HK-2 (cell line): Measurements from ENCODE around the gene AFAP1L2.
"Not testable (repeated sequence)": the region's sequence is repeated elsewhere in the genome, so short reads cannot be mapped to it uniquely, and the experiment has no call there.

Experiments used
- DNase-seq: peaks from one replicate; pipeline ENCODE4 v3.0.0-alpha.2; 2018; ENCODE audit not compliant: unreplicated experiment

Gene AFAP1L2

GRCh38 chr10:114359041-114359952 is 45.0 kb downstream of the AFAP1L2 start:
- no peak for DNase-seq

- DNase-seq: no peak
Observed at GRCh38 chr10:114357515-114357996, 46.7 kb downstream of the AFAP1L2 start.

DNA sequence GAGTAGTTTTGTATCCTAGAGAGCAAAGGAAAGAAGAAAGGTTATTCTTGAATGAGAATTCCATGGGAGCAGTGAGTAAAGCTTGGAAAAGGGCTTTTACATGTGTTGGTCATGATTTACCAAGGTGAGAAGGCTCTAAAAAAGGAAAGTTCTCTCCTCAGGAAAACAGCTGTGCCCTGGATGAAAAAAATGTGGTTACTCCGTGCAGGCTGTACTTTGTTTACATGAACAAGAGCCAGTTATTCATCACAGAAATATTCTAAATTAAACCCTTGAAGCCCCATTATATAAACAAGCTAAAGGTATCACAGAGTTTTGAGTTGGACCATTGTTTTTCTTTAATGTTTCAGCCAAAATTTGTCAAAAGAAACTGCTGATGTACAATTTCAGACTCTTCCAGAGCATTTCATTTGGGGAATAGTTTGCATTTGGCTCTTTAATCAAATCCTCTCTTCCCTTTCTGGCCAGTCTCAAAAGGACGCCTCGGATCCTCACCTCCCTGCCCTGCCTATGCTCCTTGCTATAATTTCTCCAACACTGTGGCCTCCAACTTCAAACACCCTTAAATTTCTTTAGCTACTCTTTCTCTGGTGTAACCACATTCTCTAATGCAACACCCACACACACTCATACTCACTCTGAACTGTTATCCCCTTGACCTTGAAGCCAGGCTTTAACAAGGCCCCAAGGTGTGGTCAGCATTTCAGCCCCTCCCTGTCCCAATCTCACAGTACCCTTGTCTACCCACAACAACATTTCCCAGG is 47.4 kb downstream of the AFAP1L2 start:
- DNase-seq: no peak

GRCh38 chr10:114356126-114356525 is 48.2 kb downstream of the AFAP1L2 start:
- no peak for DNase-seq

DNA sequence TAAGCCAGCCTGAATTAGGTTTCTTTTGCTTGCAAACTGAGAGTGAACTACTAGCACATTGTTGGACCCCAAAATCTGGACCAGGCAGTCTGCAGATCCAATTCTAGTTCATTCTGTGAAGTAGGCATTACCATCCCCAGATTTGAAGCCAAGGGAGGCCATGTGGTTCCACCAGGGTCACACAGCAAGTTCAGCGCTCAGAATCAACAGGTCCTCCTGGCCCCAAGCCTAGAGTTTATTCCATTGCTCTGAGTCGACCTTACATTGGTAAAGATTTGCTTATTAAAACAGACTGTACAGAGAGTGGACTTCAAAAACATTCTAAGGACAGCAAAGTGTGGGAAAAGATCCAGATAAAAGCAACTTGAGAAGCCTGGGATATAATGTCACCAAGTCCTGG is 50.9 kb downstream of the AFAP1L2 start:
- no peak for DNase-seq

- no peak for DNase-seq
Observed at GRCh38 chr10:114352653-114353298, 51.5 kb downstream of the AFAP1L2 start.

DNA sequence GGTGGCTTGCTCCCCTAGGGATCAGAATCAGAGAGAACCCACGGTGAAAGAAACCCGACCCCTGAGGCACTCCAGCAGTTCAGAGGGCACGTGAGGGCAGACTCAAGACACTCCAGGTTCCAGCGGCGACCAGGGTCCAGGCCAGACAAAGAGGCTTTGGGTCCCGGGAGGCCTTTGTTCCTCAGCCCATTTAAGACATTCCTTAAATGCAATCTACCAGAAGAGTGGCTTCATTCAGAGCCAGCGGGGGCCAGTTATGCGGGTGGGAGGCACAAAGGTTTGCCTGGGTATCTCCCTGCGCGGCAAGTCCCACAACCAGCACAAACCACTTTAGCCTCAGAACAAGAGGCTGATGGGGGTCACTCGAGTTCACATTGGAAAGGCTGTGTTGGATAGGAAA is 53.6 kb downstream of the AFAP1L2 start:
- DNase-seq: no peak

DNA sequence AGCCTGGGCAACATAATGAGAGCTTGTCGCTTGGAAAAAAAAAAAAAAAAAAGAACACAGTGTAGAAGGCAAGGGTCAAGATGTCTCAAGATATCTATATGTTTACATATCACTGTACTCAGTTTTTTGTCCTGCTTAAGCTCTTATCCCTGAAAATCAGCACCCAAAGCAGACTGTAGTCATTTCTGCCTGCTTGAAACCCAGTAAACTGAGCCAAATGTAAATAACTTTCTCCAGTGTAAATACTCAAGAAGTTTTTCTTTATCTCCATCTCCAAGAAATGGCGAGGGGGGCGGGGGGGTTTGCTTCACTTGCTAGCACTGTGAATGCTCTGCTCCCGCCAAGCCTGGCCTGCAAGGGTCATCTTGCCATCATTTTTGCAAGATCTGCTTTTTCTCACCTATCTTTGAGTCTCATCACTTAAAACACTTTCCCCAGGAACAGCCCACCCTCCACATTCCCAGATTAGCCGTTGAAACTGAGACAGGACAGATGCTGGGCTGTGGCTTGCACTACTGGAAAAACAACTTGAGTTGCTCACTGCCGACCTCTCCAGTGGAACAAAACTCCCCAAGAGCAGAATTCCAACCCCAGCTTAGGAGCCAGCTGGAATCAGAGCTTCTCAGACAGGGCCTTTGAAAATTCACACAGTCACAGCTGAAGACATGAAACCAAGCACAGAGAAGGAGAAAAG is 54.6 kb downstream of the AFAP1L2 start:
- DNase-seq: no peak

DNA sequence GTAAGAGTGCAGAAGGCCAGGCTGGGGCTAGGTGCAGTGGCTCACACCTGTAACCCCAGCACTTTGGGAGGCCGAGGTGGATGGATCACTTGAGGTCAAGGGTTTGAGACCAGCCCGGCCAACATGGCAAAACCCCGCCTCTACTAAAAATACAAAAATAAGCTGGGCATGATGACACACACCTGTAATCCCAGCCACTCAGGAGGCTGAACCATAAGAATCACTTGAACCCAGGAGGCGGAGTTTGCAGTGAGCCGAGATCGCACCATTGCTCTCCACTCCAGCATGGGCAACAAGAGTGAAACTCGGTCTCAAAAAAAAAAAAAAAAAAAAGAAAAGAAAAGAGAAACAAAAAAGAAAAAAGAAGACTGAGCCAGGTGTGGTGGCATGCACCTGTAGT is 55.2 kb downstream of the AFAP1L2 start:
- not testable (repeated sequence) for DNase-seq

DNA sequence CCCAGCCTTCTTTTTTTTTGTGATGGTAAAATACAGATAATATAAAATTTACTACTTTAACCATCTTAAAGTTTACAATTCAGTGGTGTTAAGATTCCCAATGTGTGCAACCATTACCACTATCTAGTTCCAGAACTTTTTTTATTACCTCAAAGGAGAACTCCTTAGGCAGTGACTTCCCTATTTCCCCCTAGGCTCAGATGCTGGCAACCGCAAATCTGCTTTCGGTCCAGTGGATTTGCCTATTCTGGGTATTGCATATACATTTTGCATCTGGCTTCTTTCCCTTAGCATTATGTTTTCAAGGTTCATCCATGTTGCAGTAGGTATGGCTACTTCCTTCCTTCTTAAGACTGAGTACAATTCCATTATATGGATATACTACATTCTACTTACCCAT is 56.5 kb downstream of the AFAP1L2 start:
- no peak for DNase-seq

DNA sequence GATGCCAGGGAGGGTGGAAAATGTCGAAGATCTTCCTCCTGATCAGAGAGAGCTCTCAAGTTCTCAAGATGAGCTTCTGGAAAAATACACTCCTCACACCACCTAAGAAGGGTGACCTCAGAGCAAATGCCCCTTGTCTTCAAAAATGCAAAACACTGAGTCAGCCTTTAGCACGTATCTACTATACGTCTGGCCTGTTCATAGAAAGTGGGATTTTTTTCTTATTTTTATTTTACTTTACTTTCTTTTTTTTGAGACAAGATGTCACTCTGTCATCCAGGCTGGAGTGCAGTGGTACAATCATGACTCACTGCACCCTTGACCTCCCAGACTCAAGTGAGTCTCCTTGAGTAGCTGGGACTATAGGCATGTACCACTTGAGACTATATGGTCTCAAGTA is 57.1 kb downstream of the AFAP1L2 start:
- no peak for DNase-seq

DNA sequence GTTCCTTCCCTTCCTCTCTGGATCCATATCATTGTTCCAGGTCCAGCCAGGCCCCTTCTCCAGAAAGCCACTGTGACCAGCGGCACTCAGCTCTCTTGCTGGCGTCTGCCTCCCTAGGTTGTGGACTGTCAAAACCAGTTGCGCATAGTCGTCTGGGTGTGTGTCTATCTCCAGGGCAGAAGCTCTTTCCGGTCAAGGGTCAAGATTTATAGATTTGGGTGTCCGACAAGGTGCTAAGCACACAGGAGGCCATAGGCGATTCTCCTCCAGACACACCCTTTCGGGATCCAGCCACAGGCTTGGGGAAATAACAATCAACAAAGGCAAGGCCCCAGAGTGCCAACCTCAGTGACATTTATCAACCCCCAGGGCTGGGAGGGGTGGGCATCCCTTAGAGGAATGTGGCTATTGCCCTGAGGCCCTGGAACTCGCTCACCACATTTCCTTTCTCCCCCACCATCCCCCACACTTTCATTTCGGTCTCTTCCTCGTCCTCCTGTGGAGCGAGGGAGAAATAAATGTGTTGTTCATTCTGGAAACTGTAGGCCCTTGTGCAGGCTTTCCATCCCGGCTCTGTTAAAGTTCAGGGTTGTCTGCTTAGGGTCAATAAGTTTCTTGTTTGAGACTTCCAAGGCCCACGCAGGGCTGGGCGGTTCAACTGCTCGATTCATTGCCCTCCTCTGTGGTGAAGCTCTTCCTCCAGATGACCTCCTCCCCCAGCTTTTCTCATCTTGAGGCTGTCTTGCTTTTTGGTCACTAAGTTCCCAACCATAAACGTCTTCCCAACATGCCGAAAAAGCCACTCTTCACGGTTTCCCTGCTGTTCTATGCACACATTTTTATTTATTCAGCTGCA is 57.9 kb downstream of the AFAP1L2 start:
- no peak for DNase-seq

DNA sequence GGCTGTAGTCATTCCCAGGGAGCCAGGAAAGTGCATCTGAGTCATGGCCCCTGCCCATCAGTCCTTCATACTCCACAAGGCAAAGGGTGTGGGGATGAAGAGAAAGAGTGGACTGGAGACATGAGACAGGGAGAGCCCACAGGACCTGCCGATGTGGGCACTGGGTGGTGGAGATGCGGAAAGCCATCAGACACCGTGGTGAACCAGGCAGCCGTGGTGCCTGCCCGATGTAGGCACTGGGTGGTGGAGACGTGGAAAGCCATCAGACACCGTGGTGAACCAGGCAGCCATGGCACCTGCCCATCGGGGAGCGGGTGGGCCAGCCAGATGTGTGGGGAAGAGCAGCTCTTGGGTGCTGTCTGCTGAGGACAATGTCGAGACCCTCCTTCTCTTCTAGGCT is 58.6 kb downstream of the AFAP1L2 start:
- no peak for DNase-seq

DNA sequence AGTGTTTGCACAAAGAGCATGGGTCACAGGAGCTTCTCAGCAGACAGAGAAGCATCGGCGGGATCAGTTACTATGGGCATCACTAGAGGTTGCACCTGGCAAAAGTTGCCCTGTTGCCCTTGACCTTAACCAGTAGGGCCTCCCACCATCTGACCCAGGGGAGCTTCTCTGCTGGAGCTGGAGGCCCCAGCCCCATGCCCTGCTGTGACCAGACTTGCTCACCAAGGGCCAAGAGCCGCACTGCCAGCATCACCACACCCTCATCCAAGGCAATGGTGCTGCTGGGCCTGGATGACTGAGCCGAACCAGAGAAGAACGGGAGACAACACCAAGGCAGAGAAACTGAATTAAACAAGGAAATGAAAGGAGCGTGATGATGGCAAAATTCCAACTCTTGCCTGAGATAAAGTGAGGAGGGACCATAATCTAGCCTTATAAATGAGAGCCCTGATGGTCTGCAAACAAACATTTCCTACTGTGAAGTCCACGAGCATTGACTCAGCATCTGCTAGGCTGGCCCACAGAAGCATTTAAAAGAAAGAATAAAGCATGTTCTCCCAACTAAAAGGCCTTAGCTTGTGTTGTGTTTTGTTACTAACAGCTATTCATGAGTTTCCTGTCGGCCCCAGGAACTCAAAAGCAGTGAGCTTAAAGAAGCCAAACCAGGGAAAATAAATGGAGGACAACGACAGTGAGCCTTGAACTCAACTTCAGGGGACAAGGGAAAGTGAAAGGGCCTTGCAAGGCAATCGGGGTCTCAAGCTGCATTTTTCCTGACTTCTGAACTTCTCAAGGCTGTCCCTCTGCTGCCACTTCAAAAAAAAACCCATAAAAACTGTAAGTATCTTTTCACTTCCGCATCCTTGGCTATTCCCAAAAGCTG is 60.4 kb downstream of the AFAP1L2 start:
- no peak for DNase-seq

DNA sequence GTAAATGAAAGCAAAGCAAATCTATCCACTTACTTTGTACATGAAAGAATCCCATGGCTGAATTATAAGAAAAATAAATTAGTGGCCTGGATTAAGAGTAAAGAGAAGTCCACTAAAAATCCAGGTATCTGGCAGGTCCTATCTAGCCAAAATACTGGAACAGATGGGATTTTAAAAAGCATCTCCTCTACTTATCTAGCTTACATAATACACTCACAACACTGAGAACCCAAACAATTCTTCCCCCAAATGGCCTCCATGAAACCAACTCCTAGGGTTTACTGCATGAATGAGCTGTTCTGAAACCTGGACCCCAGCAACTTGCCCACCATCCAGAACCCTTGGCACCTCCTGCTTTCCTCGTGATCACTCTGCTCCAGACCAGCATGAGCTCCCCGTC is 61.3 kb downstream of the AFAP1L2 start:
- DNase-seq: no peak

GRCh38 chr10:114340816-114341215 is 63.5 kb downstream of the AFAP1L2 start:
- no peak for DNase-seq

- DNase-seq: no peak
Observed at GRCh38 chr10:114337510-114338462, 66.5 kb downstream of the AFAP1L2 start.

DNA sequence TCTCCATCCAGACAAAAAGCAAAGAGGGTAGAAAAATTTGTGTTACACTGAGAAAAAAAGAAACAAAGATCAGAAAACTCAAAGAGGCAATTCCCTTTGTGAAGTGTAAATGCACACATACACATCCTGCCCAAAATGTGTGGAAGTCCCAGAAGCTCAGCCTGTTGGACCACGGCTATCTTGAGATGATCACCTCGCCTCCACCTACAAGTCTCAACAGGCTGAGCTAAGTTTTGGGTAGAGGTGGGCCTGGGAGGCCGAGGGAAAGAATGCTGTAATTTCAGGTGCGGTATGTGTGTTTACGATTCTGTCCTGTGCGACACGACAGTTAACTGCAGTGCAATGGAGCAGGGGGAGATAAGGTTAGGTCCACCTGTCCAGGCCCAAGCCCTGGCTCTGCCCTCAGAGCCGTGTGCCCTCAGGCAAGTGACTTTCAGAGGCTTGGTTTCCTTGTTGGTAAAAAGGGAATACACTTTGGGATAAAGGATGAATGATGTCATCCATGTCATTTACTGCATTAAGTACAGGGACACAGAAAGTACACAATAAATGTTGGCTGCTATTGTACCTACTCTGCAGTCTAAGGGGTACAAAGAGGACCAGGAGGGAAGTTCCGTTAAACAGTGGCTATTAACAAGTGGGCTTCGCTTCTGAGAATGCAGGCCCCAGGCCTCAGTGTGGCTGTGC is 67.3 kb downstream of the AFAP1L2 start:
- no peak for DNase-seq
